ENCODE measurements around the gene CMTR1.
"Not testable (repeated sequence)": the region's sequence is repeated elsewhere in the genome, so short reads cannot be mapped to it uniquely, and the experiment has no call there.

The CMTR1 gene

GRCh38 chr6:37432916-37433656 is at the start of gene CMTR1:
Gene CMTR1, plus strand, starts transcription at chr6:37433221. Its CDS starts 2,409 bp downstream, at chr6:37435630.
- peak; percentile 77 for DNase-seq

GRCh38 chr6:37388578-37388977 is 44.4 kb upstream of the CMTR1 start:
- no peak for DNase-seq

GRCh38 chr6:37389857-37390256 is 43.2 kb upstream of the CMTR1 start:
- DNase-seq, result no peak

- no peak for DNase-seq
Observed at GRCh38 chr6:37391120-37391519, 41.9 kb upstream of the CMTR1 start.

- no peak for DNase-seq
Observed at GRCh38 chr6:37392821-37393220, 40.2 kb upstream of the CMTR1 start.

- DNase-seq, result no peak
Observed at GRCh38 chr6:37393381-37393929, 39.6 kb upstream of the CMTR1 start.

- no peak for DNase-seq
Observed at GRCh38 chr6:37396571-37397180, 36.3 kb upstream of the CMTR1 start.

- no peak for DNase-seq
Observed at GRCh38 chr6:37399131-37399530, 33.9 kb upstream of the CMTR1 start.

GRCh38 chr6:37399795-37400490 is 33.1 kb upstream of the CMTR1 start:
- no peak for DNase-seq

- DNase-seq, result not testable (repeated sequence)
Observed at GRCh38 chr6:37401658-37402057, 31.4 kb upstream of the CMTR1 start.

GRCh38 chr6:37406726-37407341 is 26.2 kb upstream of the CMTR1 start:
- no peak for DNase-seq

GRCh38 chr6:37407948-37408347 is 25.1 kb upstream of the CMTR1 start:
- DNase-seq, result no peak

GRCh38 chr6:37409501-37409900 is 23.5 kb upstream of the CMTR1 start:
- DNase-seq, result no peak

- DNase-seq, result no peak
Observed at GRCh38 chr6:37417393-37417792, 15.6 kb upstream of the CMTR1 start.

GRCh38 chr6:37418722-37419121 is 14.3 kb upstream of the CMTR1 start:
- no peak for DNase-seq

- DNase-seq, result no peak
Observed at GRCh38 chr6:37426058-37426944, 6.7 kb upstream of the CMTR1 start.

GRCh38 chr6:37426945-37427510 is 6.0 kb upstream of the CMTR1 start:
- DNase-seq, result no peak

- DNase-seq, result no peak
Observed at GRCh38 chr6:37429352-37429750, 3.7 kb upstream of the CMTR1 start.

- DNase-seq, result no peak
Observed at GRCh38 chr6:37432590-37432915, 468 bp upstream of the CMTR1 start.

- DNase-seq, result peak; percentile 8 to 57
Observed at GRCh38 chr6:37433657-37434271, 743 bp downstream of the CMTR1 start.

GRCh38 chr6:37435373-37435772 is 2.4 kb downstream of the CMTR1 start:
- DNase-seq, result no peak

- DNase-seq, result peak; percentile 4 to 12
Observed at GRCh38 chr6:37435816-37436215, 2.8 kb downstream of the CMTR1 start.

All from Kasumi-1 (cell line).